A549 (cell line): ENCODE measurements around the gene POU6F1.

Source experiments
- CEBPB ChIP-seq, 2 experiments: fragments of >200 bp in 1 of 2; sonication (Bioruptor Twin) in 1 of 2; formaldehyde crosslinking in 1 of 2; IDR thresholded peaks; 2 replicates each; pipeline ENCODE4 v1.6.1; 2012 to 2016
- EP300 ChIP-seq, 2 experiments: fragments of >200 bp; sonication (Bioruptor Twin); formaldehyde crosslinking; IDR thresholded peaks; 2 replicates in 1 of 2; 3 replicates in 1 of 2; pipeline ENCODE4 v1.6.1; 2016 to 2017
- JUN ChIP-seq, 2 experiments: fragments of >200 bp; sonication (Bioruptor Twin); formaldehyde crosslinking; IDR thresholded peaks; 2 replicates in 1 of 2; 3 replicates in 1 of 2; pipeline ENCODE4 v1.6.1; 2016 to 2017
- MAFK ChIP-seq: fragments of 450-650 bp; IDR thresholded peaks from 2 replicates; pipeline ENCODE4 v1.6.1; 2014; ENCODE audit not compliant: partially characterized antibody
- NR3C1 ChIP-seq: fragments of >200 bp; sonication (Bioruptor Twin); formaldehyde crosslinking; IDR thresholded peaks from 3 replicates; pipeline ENCODE4 v1.6.1; 2017
- POLR2A ChIP-seq: IDR thresholded peaks from 2 replicates; pipeline ENCODE4 v1.6.1; 2012; ENCODE audit warnings: mild to moderate bottlenecking, low read length
- TF ChIP-seq, protein P1 (sequence below): IDR thresholded peaks from 2 replicates; pipeline ENCODE4 v1.6.1; 2012; ENCODE audit warnings: low read depth, borderline replicate concordance
- TF ChIP-seq, protein P2 (sequence below): fragments of >200 bp; sonication (Bioruptor Twin); formaldehyde crosslinking; IDR thresholded peaks from 3 replicates; pipeline ENCODE4 v1.5.1; 2016
- TF ChIP-seq, protein P3 (sequence below): fragments of 200-600 bp; sonication (generic); IDR thresholded peaks from 2 replicates; pipeline ENCODE4 v1.6.1; 2016; ENCODE audit warnings: antibody characterized with exemption, mild to moderate bottlenecking, moderate library complexity
- TF ChIP-seq, protein P4 (sequence below): fragments of 450-650 bp; IDR thresholded peaks from 2 replicates; pipeline ENCODE4 v1.6.1; 2014; ENCODE audit warnings: antibody characterized with exemption

DNA sequence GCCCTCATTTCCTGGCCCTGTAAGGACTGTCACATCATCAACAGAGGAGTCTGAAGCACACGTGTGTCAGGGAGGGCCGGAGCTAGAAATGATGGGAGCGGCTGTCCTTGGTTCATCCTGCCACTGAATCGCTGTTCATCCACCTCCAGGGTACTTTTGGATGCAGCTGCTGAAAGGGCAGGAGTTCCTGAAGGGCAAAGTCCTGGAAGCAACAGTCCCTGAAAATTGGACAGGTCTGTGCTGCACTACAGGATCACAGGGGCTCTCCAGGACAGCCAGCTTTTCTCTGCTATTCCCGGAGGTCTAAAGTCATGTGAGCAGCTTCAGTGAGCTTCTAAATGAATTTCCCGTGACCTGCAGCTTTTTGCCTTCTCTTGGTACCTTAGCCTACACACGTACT is 17.7 kb downstream of the POU6F1 start:
- TF ChIP-seq, protein P1, sequence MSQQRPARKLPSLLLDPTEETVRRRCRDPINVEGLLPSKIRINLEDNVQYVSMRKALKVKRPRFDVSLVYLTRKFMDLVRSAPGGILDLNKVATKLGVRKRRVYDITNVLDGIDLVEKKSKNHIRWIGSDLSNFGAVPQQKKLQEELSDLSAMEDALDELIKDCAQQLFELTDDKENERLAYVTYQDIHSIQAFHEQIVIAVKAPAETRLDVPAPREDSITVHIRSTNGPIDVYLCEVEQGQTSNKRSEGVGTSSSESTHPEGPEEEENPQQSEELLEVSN: no peak
- TF ChIP-seq, protein P2, sequence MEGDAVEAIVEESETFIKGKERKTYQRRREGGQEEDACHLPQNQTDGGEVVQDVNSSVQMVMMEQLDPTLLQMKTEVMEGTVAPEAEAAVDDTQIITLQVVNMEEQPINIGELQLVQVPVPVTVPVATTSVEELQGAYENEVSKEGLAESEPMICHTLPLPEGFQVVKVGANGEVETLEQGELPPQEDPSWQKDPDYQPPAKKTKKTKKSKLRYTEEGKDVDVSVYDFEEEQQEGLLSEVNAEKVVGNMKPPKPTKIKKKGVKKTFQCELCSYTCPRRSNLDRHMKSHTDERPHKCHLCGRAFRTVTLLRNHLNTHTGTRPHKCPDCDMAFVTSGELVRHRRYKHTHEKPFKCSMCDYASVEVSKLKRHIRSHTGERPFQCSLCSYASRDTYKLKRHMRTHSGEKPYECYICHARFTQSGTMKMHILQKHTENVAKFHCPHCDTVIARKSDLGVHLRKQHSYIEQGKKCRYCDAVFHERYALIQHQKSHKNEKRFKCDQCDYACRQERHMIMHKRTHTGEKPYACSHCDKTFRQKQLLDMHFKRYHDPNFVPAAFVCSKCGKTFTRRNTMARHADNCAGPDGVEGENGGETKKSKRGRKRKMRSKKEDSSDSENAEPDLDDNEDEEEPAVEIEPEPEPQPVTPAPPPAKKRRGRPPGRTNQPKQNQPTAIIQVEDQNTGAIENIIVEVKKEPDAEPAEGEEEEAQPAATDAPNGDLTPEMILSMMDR: no peak
- TF ChIP-seq, protein P3, sequence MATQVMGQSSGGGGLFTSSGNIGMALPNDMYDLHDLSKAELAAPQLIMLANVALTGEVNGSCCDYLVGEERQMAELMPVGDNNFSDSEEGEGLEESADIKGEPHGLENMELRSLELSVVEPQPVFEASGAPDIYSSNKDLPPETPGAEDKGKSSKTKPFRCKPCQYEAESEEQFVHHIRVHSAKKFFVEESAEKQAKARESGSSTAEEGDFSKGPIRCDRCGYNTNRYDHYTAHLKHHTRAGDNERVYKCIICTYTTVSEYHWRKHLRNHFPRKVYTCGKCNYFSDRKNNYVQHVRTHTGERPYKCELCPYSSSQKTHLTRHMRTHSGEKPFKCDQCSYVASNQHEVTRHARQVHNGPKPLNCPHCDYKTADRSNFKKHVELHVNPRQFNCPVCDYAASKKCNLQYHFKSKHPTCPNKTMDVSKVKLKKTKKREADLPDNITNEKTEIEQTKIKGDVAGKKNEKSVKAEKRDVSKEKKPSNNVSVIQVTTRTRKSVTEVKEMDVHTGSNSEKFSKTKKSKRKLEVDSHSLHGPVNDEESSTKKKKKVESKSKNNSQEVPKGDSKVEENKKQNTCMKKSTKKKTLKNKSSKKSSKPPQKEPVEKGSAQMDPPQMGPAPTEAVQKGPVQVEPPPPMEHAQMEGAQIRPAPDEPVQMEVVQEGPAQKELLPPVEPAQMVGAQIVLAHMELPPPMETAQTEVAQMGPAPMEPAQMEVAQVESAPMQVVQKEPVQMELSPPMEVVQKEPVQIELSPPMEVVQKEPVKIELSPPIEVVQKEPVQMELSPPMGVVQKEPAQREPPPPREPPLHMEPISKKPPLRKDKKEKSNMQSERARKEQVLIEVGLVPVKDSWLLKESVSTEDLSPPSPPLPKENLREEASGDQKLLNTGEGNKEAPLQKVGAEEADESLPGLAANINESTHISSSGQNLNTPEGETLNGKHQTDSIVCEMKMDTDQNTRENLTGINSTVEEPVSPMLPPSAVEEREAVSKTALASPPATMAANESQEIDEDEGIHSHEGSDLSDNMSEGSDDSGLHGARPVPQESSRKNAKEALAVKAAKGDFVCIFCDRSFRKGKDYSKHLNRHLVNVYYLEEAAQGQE: no peak
- TF ChIP-seq JUN (IDR thresholded peaks at IDR 0.05): no peak
- no peak for TF ChIP-seq POLR2A
- no peak for TF ChIP-seq EP300 (IDR thresholded peaks at IDR 0.05)
- TF ChIP-seq, protein P4, sequence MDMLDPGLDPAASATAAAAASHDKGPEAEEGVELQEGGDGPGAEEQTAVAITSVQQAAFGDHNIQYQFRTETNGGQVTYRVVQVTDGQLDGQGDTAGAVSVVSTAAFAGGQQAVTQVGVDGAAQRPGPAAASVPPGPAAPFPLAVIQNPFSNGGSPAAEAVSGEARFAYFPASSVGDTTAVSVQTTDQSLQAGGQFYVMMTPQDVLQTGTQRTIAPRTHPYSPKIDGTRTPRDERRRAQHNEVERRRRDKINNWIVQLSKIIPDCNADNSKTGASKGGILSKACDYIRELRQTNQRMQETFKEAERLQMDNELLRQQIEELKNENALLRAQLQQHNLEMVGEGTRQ: no peak
- TF ChIP-seq NR3C1: no peak
- no peak for TF ChIP-seq CEBPB (IDR thresholded peaks at IDR 0.05)
- no peak for TF ChIP-seq MAFK
